ENCODE data around the gene MT1F. TPM values are rescaled to one million over a fixed set of nuclear protein-coding genes. Genes with fewer than 3 reads are reported as not detected.

The MT1F gene
- total RNA-seq, 6 experiments from 2014 or later: 10.1 to 934 (median 197) TPM

DNA sequence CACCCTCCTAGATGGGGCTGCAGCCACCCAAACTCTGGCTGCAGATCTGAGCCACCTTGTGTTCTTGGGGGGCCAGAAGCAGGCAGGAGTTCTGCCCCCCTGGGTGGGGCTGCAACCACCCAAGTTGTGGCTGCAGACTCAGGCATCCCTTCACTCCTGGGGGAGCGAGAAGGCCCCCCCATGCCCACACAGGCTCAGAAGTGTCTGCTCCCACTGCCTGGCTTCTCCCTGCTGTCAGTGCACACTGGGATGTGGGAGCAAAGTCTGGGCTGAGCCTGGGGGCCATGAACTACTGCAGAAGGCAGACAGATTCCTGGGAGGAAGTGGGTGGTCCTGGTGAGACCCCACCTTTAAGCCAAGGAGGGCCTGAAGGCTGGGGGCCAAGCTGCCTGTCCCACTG is 37.5 kb downstream of the MT1F start:
- no CpG with 5 or more reads among the region's 1 CpG for WGBS (ENCODE audit: insufficient coverage, low coverage, low lambda C conversion rate, missing lambda C conversion rate)

DNA sequence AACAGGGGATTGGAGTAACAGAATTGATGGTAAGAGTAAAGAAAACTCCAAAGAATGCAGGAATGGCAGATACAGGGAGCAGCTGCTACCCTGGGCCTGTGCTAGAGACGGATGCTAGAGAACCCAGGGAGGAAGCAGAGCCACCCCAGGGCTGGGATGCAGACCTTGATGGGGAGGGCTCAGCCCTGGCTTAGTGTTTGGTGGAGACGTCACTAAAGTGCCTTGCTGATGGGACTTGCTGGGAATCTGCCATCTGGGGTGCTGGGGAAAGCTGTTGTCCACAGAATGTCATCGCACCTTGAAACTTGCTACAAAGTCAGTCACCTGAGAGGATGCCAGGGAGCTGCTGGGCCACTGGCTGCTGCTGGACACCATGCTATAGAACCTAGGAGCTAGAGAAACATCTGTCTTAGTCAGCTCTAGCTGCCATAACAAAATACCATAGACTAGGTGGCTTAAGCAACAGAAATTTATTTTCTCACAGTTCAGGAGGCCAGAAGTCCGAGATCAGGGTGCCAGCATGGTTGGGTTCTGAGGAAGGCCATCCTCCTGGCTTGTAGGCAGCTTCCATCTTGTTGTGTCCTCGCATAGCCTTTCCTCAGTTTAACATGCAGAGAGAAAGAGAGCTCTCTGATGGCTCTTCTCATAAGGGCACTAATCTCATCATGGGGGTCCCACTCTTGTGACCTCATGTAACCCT is 39.8 kb downstream of the MT1F start:
- no peak for ATAC-seq
- WGBS (ENCODE audit: insufficient coverage, low coverage, low lambda C conversion rate, missing lambda C conversion rate): 100% methylated on average over 1 of the region's 5 CpGs
- H3K4me3 ChIP-seq: no peak overlapping the region
- no peaks in the 10 kb centered on the region for H3K4me1 ChIP-seq
- no peaks in the 10 kb centered on the region for H3K36me3 ChIP-seq
- no peaks in the 10 kb centered on the region for H3K27me3 ChIP-seq
- intact Hi-C loops (cut with DNase I): loop anchor here in 1 of 2 donors (10.0 kb wide), 1 partner anchor 93 kb away; the partner anchor contains the start of gene MT2A
- TF ChIP-seq, protein P1, sequence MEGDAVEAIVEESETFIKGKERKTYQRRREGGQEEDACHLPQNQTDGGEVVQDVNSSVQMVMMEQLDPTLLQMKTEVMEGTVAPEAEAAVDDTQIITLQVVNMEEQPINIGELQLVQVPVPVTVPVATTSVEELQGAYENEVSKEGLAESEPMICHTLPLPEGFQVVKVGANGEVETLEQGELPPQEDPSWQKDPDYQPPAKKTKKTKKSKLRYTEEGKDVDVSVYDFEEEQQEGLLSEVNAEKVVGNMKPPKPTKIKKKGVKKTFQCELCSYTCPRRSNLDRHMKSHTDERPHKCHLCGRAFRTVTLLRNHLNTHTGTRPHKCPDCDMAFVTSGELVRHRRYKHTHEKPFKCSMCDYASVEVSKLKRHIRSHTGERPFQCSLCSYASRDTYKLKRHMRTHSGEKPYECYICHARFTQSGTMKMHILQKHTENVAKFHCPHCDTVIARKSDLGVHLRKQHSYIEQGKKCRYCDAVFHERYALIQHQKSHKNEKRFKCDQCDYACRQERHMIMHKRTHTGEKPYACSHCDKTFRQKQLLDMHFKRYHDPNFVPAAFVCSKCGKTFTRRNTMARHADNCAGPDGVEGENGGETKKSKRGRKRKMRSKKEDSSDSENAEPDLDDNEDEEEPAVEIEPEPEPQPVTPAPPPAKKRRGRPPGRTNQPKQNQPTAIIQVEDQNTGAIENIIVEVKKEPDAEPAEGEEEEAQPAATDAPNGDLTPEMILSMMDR (IDR thresholded peaks at IDR 0.05): no peak
- no peak for TF ChIP-seq POLR2A (IDR thresholded peaks at IDR 0.05)
- H3K27ac ChIP-seq: no peak overlapping the region
- H3K9me3 ChIP-seq: no peaks in the 10 kb centered on the region
- no peak for DNase-seq

More for the DNA sequence above, 37.5 kb downstream of the MT1F start:
- DNase-seq (no peak), ATAC-seq (no peak)
- no peaks in the 10 kb centered on the region for H3K9me3 ChIP-seq
- no peak overlapping the region for H3K27ac ChIP-seq
- no peak overlapping the region for H3K4me3 ChIP-seq
- no peaks in the 10 kb centered on the region for H3K27me3 ChIP-seq
- intact Hi-C loops (cut with DNase I): loop anchor here in 1 of 2 donors (10.0 kb wide), 1 partner anchor 90 kb away; the partner anchor contains the start of gene MT2A
- no peaks in the 10 kb centered on the region for H3K4me1 ChIP-seq
- TF ChIP-seq POLR2A (IDR thresholded peaks at IDR 0.05): no peak
- TF ChIP-seq, protein P1 (IDR thresholded peaks at IDR 0.05): no peak
- no peaks in the 10 kb centered on the region for H3K36me3 ChIP-seq

DNA sequence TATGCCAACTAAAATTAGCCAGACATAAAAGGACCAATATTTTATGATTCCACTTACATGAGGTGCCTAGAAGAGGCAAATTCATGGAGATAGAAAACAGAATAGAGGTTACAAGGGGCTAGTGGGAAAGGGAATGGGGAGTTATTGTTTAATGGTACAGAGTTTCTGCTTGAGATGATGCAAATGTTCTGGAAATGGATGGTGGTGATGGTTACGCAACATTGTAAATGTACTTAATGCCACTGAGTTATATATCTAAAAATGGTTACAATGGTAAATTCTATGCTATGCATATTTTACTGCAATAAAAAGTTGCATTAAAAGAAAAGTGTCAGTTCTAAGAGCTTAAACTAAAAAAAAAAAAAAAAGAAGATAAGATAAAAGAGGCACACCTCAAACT is 42.4 kb downstream of the MT1F start:
- TF ChIP-seq POLR2A (IDR thresholded peaks at IDR 0.05): no peak
- TF ChIP-seq, protein P1 (IDR thresholded peaks at IDR 0.05): no peak
- ATAC-seq: no peak
- no peak for DNase-seq
- WGBS (ENCODE audit: insufficient coverage, low coverage, low lambda C conversion rate, missing lambda C conversion rate): 56% methylated on average over 1 of the region's 1 CpG
- Histone ChIP-seq H3K4me1 (no peaks in the 10 kb centered on the region), H3K9me3 (no peaks in the 10 kb centered on the region), H3K36me3 (no peaks in the 10 kb centered on the region), H3K27ac (no peak overlapping the region), H3K4me3 (no peak overlapping the region), H3K27me3 (no peaks in the 10 kb centered on the region)
- intact Hi-C loops (cut with DNase I): no loop called here

DNA sequence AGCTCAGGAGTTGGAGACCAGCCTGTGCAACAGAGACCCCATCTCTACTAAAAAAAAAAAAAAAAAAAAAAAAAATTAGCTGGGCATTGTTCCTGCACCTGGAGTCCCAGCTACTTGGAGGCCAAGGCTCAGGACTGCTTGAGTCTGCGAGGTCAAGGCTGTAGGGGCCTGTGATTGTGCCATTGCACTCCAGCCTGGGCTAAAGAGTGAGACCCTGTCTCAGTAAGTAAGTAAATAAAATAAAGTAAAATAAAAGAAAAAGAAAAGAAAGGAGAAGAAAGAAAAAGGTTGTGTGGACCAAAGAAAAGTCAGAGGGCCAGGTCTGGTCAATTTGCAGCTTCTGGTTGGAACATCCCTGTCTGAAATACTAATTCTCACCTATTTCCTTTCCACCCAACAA is 42.9 kb downstream of the MT1F start:
- Histone ChIP-seq H3K9me3 (no peaks in the 10 kb centered on the region), H3K27ac (no peak overlapping the region), H3K4me1 (no peaks in the 10 kb centered on the region), H3K36me3 (no peaks in the 10 kb centered on the region), H3K4me3 (no peak overlapping the region), H3K27me3 (no peaks in the 10 kb centered on the region)
- DNase-seq (no peak), ATAC-seq (no peak)
- intact Hi-C loops (cut with DNase I): no loop called here
- 100% methylated on average over 1 of the region's 1 CpG for WGBS (ENCODE audit: insufficient coverage, low coverage, low lambda C conversion rate, missing lambda C conversion rate)
- TF ChIP-seq, protein P1 (IDR thresholded peaks at IDR 0.05): no peak
- no peak for TF ChIP-seq POLR2A (IDR thresholded peaks at IDR 0.05)

Measured in right lobe of liver (tissue), 6 donors.